IPS-18a (cell line): ENCODE measurements around the gene POLR1G.

Experiments used
- H3K27ac ChIP-seq: one replicate; pipeline ENCODE4 v1.5.1; 2013; ENCODE audit warnings: low read length
- H3K27me3 ChIP-seq: one replicate; pipeline ENCODE4 v1.6.1; 2013; ENCODE audit warnings: mild to moderate bottlenecking, low read length; ENCODE audit not compliant: control insufficient read depth, insufficient read depth
- H3K36me3 ChIP-seq: one replicate; pipeline ENCODE4 v1.6.1; 2013; ENCODE audit warnings: low read depth, low read length; ENCODE audit not compliant: control insufficient read depth
- H3K4me1 ChIP-seq: one replicate; pipeline ENCODE4 v1.6.1; 2013; ENCODE audit warnings: low read depth, low read length; ENCODE audit not compliant: control insufficient read depth
- H3K4me3 ChIP-seq: one replicate; pipeline ENCODE4 v1.5.1; 2013; ENCODE audit warnings: low read length
- H3K9ac ChIP-seq: one replicate; pipeline ENCODE4 v1.6.1; 2013; ENCODE audit warnings: mild to moderate bottlenecking, low read length, moderate library complexity
- H3K9me3 ChIP-seq: one replicate; pipeline ENCODE4 v1.6.1; 2013; ENCODE audit warnings: low read depth, low read length; ENCODE audit not compliant: control insufficient read depth

Gene POLR1G

GRCh38 chr19:45442778-45443461 lies 36.5 kb downstream of the POLR1G start:
- Histone ChIP-seq H3K27me3 (peaks cover 11% of the 10 kb centered on the region), H3K9ac (peak overlapping the region; percentile 92), H3K27ac (no peak overlapping the region), H3K4me3 (peak overlapping the region; percentile 83), H3K9me3 (no peaks in the 10 kb centered on the region), H3K4me1 (peaks cover 6% of the 10 kb centered on the region), H3K36me3 (no peaks in the 10 kb centered on the region)

- Histone ChIP-seq H3K4me1 (peaks cover 6% of the 10 kb centered on the region), H3K27ac (peak overlapping the region; percentile 83), H3K9me3 (no peaks in the 10 kb centered on the region), H3K4me3 (peak overlapping the region; percentile 83), H3K27me3 (peaks cover 11% of the 10 kb centered on the region), H3K36me3 (no peaks in the 10 kb centered on the region), H3K9ac (peak overlapping the region; percentile 92)
Observed at GRCh38 chr19:45443462-45444317, 37.2 kb downstream of the POLR1G start.

- Histone ChIP-seq H3K4me3 (peak overlapping the region; percentile 50), H3K27me3 (peaks cover 12% of the 10 kb centered on the region), H3K9ac (peak overlapping the region; percentile 92), H3K4me1 (peaks cover 6% of the 10 kb centered on the region), H3K9me3 (no peaks in the 10 kb centered on the region), H3K27ac (peak overlapping the region; percentile 46), H3K36me3 (no peaks in the 10 kb centered on the region)
Observed at GRCh38 chr19:45444318-45445041, 38.0 kb downstream of the POLR1G start.

DNA sequence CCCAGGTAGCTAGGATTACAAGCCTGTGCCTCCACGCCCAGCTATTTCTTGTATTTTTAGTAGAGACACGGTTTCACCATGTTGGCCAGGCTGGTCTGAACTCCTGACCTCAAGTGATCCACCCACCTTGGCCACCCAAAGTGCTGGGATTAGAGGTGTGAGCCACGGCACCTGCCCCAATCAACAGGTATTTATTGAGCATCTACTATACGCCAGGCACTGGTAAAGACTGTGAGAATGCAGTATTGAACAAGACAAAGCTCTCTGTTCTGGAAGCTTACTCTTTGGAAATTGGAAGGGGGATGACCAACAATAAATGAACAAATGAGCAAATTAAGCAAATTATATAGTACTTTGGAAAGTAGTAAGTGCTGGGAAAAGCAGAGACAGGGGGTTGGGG lies 38.7 kb downstream of the POLR1G start:
- H3K36me3 ChIP-seq: no peaks in the 10 kb centered on the region
- peak overlapping the region; percentile 50 for H3K4me3 ChIP-seq
- no peak overlapping the region for H3K27ac ChIP-seq

GRCh38 chr19:45446295-45446694 lies 39.9 kb downstream of the POLR1G start:
- H3K27ac ChIP-seq: no peak overlapping the region

More for the DNA sequence above, 38.7 kb downstream of the POLR1G start:
- Histone ChIP-seq H3K9me3 (no peaks in the 10 kb centered on the region), H3K9ac (no peak overlapping the region), H3K27me3 (peaks cover 19% of the 10 kb centered on the region), H3K4me1 (peaks cover 6% of the 10 kb centered on the region)

DNA sequence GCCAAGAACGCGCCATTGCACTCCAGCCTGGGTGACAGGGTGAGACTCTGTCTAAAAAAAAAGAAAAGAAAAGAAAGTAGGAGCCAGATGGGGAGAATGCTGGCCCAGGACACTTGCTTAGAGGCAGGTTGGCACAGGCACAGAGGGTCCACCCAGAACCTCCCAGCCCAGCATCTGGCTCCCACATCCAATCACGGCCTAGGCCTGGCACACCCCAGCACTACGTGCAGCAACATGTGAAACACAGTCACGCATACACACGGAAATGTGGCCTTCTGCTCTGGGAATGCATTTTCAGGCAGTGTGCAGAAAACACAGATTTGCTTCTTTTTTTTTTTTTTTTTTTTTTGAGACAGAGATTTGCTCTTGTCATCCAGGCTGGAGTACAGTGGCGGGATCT lies 40.5 kb downstream of the POLR1G start:
- Histone ChIP-seq H3K27ac (no peak overlapping the region), H3K9ac (no peak overlapping the region), H3K9me3 (no peaks in the 10 kb centered on the region), H3K27me3 (peaks cover 35% of the 10 kb centered on the region), H3K36me3 (no peaks in the 10 kb centered on the region), H3K4me1 (peaks cover 10% of the 10 kb centered on the region), H3K4me3 (no peak overlapping the region)

More at GRCh38 chr19:45446295-45446694, 39.9 kb downstream of the POLR1G start:
- Histone ChIP-seq H3K4me1 (peaks cover 9% of the 10 kb centered on the region), H3K9ac (no peak overlapping the region), H3K36me3 (no peaks in the 10 kb centered on the region), H3K27me3 (peaks cover 29% of the 10 kb centered on the region), H3K4me3 (no peak overlapping the region), H3K9me3 (no peaks in the 10 kb centered on the region)

DNA sequence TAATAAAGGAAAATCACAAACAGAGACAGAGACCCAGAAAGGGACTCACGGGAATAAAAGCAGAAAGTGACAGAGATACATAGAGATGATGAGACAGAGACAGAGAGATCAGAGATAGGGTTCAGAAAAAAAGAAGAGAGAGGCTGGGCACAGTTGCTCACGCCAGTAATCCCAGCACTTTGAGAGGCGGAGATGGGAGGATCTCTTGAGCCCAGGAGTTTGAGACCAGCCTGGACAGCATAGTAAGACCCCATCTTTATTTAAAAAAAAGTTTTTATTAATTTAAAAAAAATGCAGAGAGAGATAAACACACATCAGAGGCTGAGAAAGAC lies 41.9 kb downstream of the POLR1G start:
- H3K27ac ChIP-seq: no peak overlapping the region
- H3K36me3 ChIP-seq: no peaks in the 10 kb centered on the region
- H3K27me3 ChIP-seq: peaks cover 37% of the 10 kb centered on the region
- H3K9me3 ChIP-seq: no peaks in the 10 kb centered on the region
- H3K4me3 ChIP-seq: no peak overlapping the region
- H3K4me1 ChIP-seq: peaks cover 10% of the 10 kb centered on the region
- H3K9ac ChIP-seq: no peak overlapping the region

DNA sequence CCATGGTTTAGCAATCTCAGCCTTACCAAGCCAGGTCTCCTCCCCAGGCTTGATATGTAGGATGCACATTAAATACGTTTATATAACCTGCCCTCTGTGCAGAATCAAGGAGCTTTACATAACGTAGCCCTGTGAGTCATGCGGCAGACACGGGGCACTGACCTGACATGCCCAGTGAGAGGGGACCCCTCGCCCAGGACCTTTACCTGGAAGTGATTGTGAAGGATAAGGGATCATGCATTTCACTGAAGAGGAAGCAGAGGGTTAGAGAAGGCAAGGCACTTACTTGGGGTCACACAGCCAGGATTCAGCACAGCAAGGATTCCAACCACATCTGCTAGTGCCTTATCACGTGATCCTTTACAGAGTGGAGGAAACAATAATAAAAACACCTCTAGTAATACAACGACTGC lies 42.4 kb downstream of the POLR1G start:
- Histone ChIP-seq H3K4me1 (peaks cover 10% of the 10 kb centered on the region), H3K27me3 (peaks cover 37% of the 10 kb centered on the region), H3K27ac (no peak overlapping the region), H3K4me3 (no peak overlapping the region), H3K36me3 (no peaks in the 10 kb centered on the region), H3K9ac (no peak overlapping the region), H3K9me3 (no peaks in the 10 kb centered on the region)

GRCh38 chr19:45450012-45450333 lies 43.5 kb downstream of the POLR1G start:
- H3K9ac ChIP-seq: peak overlapping the region; percentile 88
- H3K9me3 ChIP-seq: no peaks in the 10 kb centered on the region
- peak overlapping the region; percentile 67 for H3K4me3 ChIP-seq
- peaks cover 4% of the 10 kb centered on the region for H3K4me1 ChIP-seq
- no peak overlapping the region for H3K27ac ChIP-seq
- H3K36me3 ChIP-seq: no peaks in the 10 kb centered on the region
- peaks cover 32% of the 10 kb centered on the region for H3K27me3 ChIP-seq

DNA sequence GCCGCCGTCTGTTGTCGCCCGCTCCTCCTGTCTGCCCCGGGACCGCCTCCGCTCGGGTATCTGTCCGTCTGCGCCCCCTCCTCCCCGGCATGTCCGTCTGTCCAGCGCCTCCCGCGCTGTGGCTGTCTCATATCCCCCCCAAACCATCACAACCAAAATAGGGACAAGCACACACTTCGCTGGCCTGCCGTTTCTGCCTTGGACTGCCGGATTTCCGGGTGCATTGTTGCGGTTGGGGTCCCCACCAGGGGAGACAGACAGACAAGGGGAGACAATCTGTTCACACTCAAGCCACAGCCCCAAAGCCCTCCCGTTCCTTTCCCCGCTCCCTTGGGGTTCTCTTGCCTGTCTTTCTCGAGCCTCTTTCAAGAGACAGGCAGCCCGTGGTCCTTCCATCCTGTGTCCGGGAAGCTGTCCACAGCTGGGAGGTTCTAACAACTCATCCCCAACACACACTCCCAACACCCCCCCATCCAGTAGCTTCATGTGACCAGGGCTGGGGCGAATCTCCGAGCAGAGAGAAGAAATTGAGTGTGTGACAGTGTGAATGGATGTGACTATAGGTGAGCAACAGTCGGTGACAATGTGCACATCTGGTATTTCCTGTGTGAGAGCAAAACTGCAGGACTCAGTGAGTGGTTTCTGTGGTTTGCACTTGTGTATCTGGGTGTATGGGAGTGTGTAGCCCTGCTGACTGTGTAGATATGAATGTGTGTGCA lies 44.8 kb downstream of the POLR1G start:
- Histone ChIP-seq H3K4me3 (peak overlapping the region; percentile 68), H3K36me3 (no peaks in the 10 kb centered on the region), H3K9ac (peak overlapping the region; percentile 82), H3K27ac (no peak overlapping the region), H3K4me1 (peaks cover 11% of the 10 kb centered on the region), H3K27me3 (peaks cover 26% of the 10 kb centered on the region), H3K9me3 (no peaks in the 10 kb centered on the region)

DNA sequence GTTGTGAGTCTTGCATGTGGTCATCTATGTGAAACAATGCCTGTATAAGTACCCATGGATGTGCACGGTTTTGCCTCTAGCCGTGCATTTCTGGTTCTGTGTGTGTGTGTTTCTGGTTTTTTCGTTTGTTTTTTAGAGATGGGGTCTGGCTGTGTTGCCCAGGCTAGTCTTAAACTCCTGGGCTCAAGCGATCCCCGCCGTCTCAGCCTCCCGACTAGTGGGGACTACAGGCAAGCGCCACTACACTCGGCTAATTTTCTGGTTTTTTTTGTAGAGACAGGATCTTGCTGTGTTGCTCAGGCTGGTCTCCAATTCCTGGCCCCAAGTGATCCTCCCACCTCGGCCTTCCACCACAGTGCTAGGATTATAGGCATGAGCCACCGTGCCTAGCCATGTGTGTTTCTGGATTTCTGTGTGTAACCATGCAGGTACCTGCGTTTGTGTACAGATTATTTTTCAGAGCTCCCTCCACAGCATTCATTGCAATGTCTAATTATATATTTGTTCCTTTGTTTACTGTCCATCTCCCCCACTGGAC lies 45.5 kb downstream of the POLR1G start:
- H3K9ac ChIP-seq: no peak overlapping the region
- peaks cover 11% of the 10 kb centered on the region for H3K4me1 ChIP-seq
- no peak overlapping the region for H3K4me3 ChIP-seq
- H3K27me3 ChIP-seq: peaks cover 26% of the 10 kb centered on the region
- no peaks in the 10 kb centered on the region for H3K9me3 ChIP-seq
- H3K27ac ChIP-seq: no peak overlapping the region
- H3K36me3 ChIP-seq: no peaks in the 10 kb centered on the region
